GM23248 (cell line): ENCODE measurements around the gene DNAJB8. TPM values are rescaled to one million over a fixed set of nuclear protein-coding genes. Genes with fewer than 3 reads are reported as not detected.

Experiments used
- DNase-seq: peaks from one replicate; pipeline ENCODE4 v3.0.0-alpha.2; 2015
- H2AFZ ChIP-seq: fragments of 200-600 bp; sonication (generic); 2 replicates; pipeline ENCODE4 v1.6.1; 2016; ENCODE audit warnings: antibody characterized with exemption
- H3F3A ChIP-seq: fragments of 200-600 bp; sonication (generic); 2 replicates; pipeline ENCODE4 v1.6.1; 2016; ENCODE audit warnings: mild to moderate bottlenecking, antibody characterized with exemption, mixed run types; ENCODE audit not compliant: insufficient read depth
- H3K27ac ChIP-seq: fragments of 200-600 bp; sonication (generic); 2 replicates; pipeline ENCODE4 v1.5.1; 2016; ENCODE audit warnings: mild to moderate bottlenecking
- H3K27me3 ChIP-seq: fragments of 200-600 bp; sonication (generic); replicated peaks from 2 replicates; pipeline ENCODE4 v1.6.1; 2016; ENCODE audit warnings: mild to moderate bottlenecking; ENCODE audit not compliant: insufficient read depth
- H3K36me3 ChIP-seq: fragments of 200-600 bp; sonication (generic); 2 replicates; pipeline ENCODE4 v1.6.1; 2016; ENCODE audit warnings: low read depth, mild to moderate bottlenecking
- H3K4me1 ChIP-seq: fragments of 200-600 bp; sonication (generic); 2 replicates; pipeline ENCODE4 v1.6.1; 2016; ENCODE audit warnings: mild to moderate bottlenecking; ENCODE audit not compliant: insufficient read depth
- H3K4me2 ChIP-seq: fragments of 200-600 bp; sonication (generic); one replicate; pipeline ENCODE4 v1.6.1; 2016; ENCODE audit warnings: mild to moderate bottlenecking; ENCODE audit not compliant: unreplicated experiment
- H3K4me3 ChIP-seq: fragments of 200-600 bp; sonication (generic); 2 replicates; pipeline ENCODE4 v1.5.1; 2016; ENCODE audit warnings: mild to moderate bottlenecking
- H3K79me2 ChIP-seq: fragments of 200-600 bp; sonication (generic); 2 replicates; pipeline ENCODE4 v1.6.1; 2016; ENCODE audit warnings: mild to moderate bottlenecking; ENCODE audit not compliant: insufficient read depth
- H3K9ac ChIP-seq: fragments of 200-600 bp; sonication (generic); 2 replicates; pipeline ENCODE4 v1.6.1; 2016; ENCODE audit warnings: mild to moderate bottlenecking
- H3K9me2 ChIP-seq: fragments of 200-600 bp; sonication (generic); 2 replicates; pipeline ENCODE4 v1.6.1; 2016; ENCODE audit warnings: mixed run types, mild to moderate bottlenecking, moderate library complexity; ENCODE audit not compliant: insufficient read depth
- H3K9me3 ChIP-seq: fragments of 200-600 bp; sonication (generic); one replicate; pipeline ENCODE4 v1.6.1; 2017; ENCODE audit warnings: low read depth
- H4K20me1 ChIP-seq: fragments of 200-600 bp; sonication (generic); 2 replicates; pipeline ENCODE4 v1.6.0; 2016; ENCODE audit not compliant: insufficient read depth
- EZH2 ChIP-seq: fragments of 200-600 bp; sonication (generic); IDR thresholded peaks from 2 replicates; pipeline ENCODE4 v1.6.1; 2018; ENCODE audit warnings: antibody characterized with exemption, mild to moderate bottlenecking; ENCODE audit not compliant: insufficient read depth, poor library complexity, severe bottlenecking
- EZH2phosphoT487 ChIP-seq: fragments of 200-600 bp; sonication (generic); IDR thresholded peaks from 2 replicates; pipeline ENCODE4 v1.6.1; 2018; ENCODE audit warnings: antibody characterized with exemption, moderate library complexity, mild to moderate bottlenecking, low read depth; ENCODE audit not compliant: insufficient read depth
- WGBS, 2 experiments: methylation state at CpG; one replicate each; pipeline ENCODE4 v1.1.6; 2015 to 2017; ENCODE audit warnings: low lambda C conversion rate in 2 of 2, low coverage in 1 of 2; ENCODE audit errors: missing lambda C conversion rate in 2 of 2; 5-methylcytosine and 5-hydroxymethylcytosine counted together
- in situ Hi-C: fragments of 300-500 bp; cut with MboI; formaldehyde crosslinking; loops from 2 replicates; pipeline ENCODE4 v1.15.0; 2020
- polyA plus RNA-seq: library from polyadenylated mRNA; unstranded; fragments of >200 nt; fragmentation: Nextera tagmentation; extraction: Ambion mirVana; gene quantifications from 2 replicates; pipeline ENCODE4 v1.2.1, GENCODE V29; 2016
- total RNA-seq: library from RNA; depleted of rRNA; stranded (reverse); fragments of >200 nt; shearing (Covaris generic); gene quantifications from 2 replicates; pipeline ENCODE4 v1.2.3, GENCODE V29; 2014

The DNAJB8 gene
- total and polyA plus RNA-seq, 2 experiments from 2014 or later = not detected

- Histone ChIP-seq H3K9me3 (no peaks in the 10 kb centered on the region), H3K9ac (no peak overlapping the region), H3K36me3 (no peaks in the 10 kb centered on the region), H3K4me2 (no peak overlapping the region), H3K27me3 (peaks cover 10% of the 10 kb centered on the region), H3K4me3 (no peak overlapping the region), H2AFZ (no peak overlapping the region), H3K9me2 (no peaks in the 10 kb centered on the region), H3K4me1 (no peaks in the 10 kb centered on the region), H3K27ac (no peak overlapping the region), H3K79me2 (no peaks in the 10 kb centered on the region), H3F3A (no peaks in the 10 kb centered on the region), H4K20me1 (no peaks in the 10 kb centered on the region)
- 62 to 68% methylated on average over 9 to 11 of the region's 11 CpGs for WGBS, 2 experiments
- no peak for DNase-seq
- TF ChIP-seq EZH2phosphoT487 = no peak
- in situ Hi-C loops = no loop called here
Measured at GRCh38 chr3:128463354-128463753, 3.3 kb downstream of the DNAJB8 start.

- in situ Hi-C loops = no loop called here
- no peaks in the 10 kb centered on the region for H3K4me1 ChIP-seq
- H4K20me1 ChIP-seq = no peaks in the 10 kb centered on the region
- H3K4me3 ChIP-seq = no peak overlapping the region
- no peak overlapping the region for H3K9ac ChIP-seq
- no peak for DNase-seq
- WGBS, 2 experiments = 88 to 93% methylated on average over 20 of the region's 20 CpGs
- H3K27ac ChIP-seq = no peak overlapping the region
- no peak for TF ChIP-seq EZH2
- no peak for TF ChIP-seq EZH2phosphoT487
- no peaks in the 10 kb centered on the region for H3K9me3 ChIP-seq
- H3K27me3 ChIP-seq = peaks cover 10% of the 10 kb centered on the region; the same call in 1 of the 2 replicates
- H2AFZ ChIP-seq = no peak overlapping the region
- no peaks in the 10 kb centered on the region for H3F3A ChIP-seq
- no peaks in the 10 kb centered on the region for H3K79me2 ChIP-seq
- H3K9me2 ChIP-seq = no peaks in the 10 kb centered on the region
- H3K36me3 ChIP-seq = no peaks in the 10 kb centered on the region
- no peak overlapping the region for H3K4me2 ChIP-seq
Measured at GRCh38 chr3:128462931-128463330, 3.8 kb downstream of the DNAJB8 start.

GRCh38 chr3:128462341-128462910, 4.3 kb downstream of the DNAJB8 start:
- Histone ChIP-seq H3K36me3 (no peaks in the 10 kb centered on the region), H3K27ac (no peak overlapping the region), H3K9me2 (no peaks in the 10 kb centered on the region), H3K79me2 (no peaks in the 10 kb centered on the region), H3K4me3 (no peak overlapping the region), H3K9me3 (no peaks in the 10 kb centered on the region), H3K4me2 (no peak overlapping the region), H3K4me1 (no peaks in the 10 kb centered on the region), H3K27me3 (peaks cover 10% of the 10 kb centered on the region; the same call in 1 of the 2 replicates), H3K9ac (no peak overlapping the region), H3F3A (no peaks in the 10 kb centered on the region), H2AFZ (no peak overlapping the region), H4K20me1 (no peaks in the 10 kb centered on the region)
- in situ Hi-C loops = no loop called here
- 90 to 95% methylated on average over 23 of the region's 23 CpGs for WGBS, 2 experiments
- no peak for TF ChIP-seq EZH2
- TF ChIP-seq EZH2phosphoT487 = no peak
- DNase-seq = no peak

- no peak overlapping the region for H2AFZ ChIP-seq
- no peaks in the 10 kb centered on the region for H3K79me2 ChIP-seq
- no peaks in the 10 kb centered on the region for H3K9me2 ChIP-seq
- H3K27ac ChIP-seq = no peak overlapping the region
- no peaks in the 10 kb centered on the region for H3K9me3 ChIP-seq
- peaks cover 10% of the 10 kb centered on the region for H3K27me3 ChIP-seq
- DNase-seq = no peak
- H3K4me1 ChIP-seq = no peaks in the 10 kb centered on the region
- in situ Hi-C loops = no loop called here
- no peak overlapping the region for H3K4me2 ChIP-seq
- WGBS, 2 experiments = 76 to 78% methylated on average over 12 of the region's 12 CpGs
- H3K36me3 ChIP-seq = no peaks in the 10 kb centered on the region
- H3K9ac ChIP-seq = no peak overlapping the region
- TF ChIP-seq EZH2 (no peak), EZH2phosphoT487 (no peak)
- no peaks in the 10 kb centered on the region for H3F3A ChIP-seq
- H4K20me1 ChIP-seq = no peaks in the 10 kb centered on the region
- H3K4me3 ChIP-seq = no peak overlapping the region
Measured at GRCh38 chr3:128461731-128462130, 5.0 kb downstream of the DNAJB8 start.

GRCh38 chr3:128459461-128459820, 7.2 kb downstream of the DNAJB8 start:
- no peaks in the 10 kb centered on the region for H3K36me3 ChIP-seq
- no peaks in the 10 kb centered on the region for H3F3A ChIP-seq
- in situ Hi-C loops = no loop called here
- H3K4me1 ChIP-seq = no peaks in the 10 kb centered on the region
- no peak overlapping the region for H3K4me3 ChIP-seq
- no peak for DNase-seq
- no peak overlapping the region for H3K4me2 ChIP-seq
- no peak overlapping the region for H3K27ac ChIP-seq
- H3K9me3 ChIP-seq = no peaks in the 10 kb centered on the region
- no peaks in the 10 kb centered on the region for H3K79me2 ChIP-seq
- no peaks in the 10 kb centered on the region for H3K9me2 ChIP-seq
- 76 to 80% methylated on average over 9 of the region's 9 CpGs for whole genome bisulfite sequencing, 2 experiments
- TF ChIP-seq EZH2phosphoT487 (no peak), EZH2 (no peak)
- no peaks in the 10 kb centered on the region for H4K20me1 ChIP-seq
- no peak overlapping the region for H2AFZ ChIP-seq
- peaks cover 23% of the 10 kb centered on the region for H3K27me3 ChIP-seq
- H3K9ac ChIP-seq = no peak overlapping the region
